HG03025 (cell line): Measurements from ENCODE around the gene OR9G4.

Experiments used
- ATAC-seq: cut with Tn5 transposase; IDR thresholded peaks from one replicate; pipeline ENCODE4 v1.9.1; 2021; ENCODE audit warnings: mild to moderate bottlenecking, moderate library complexity; ENCODE audit not compliant: unreplicated experiment, low FRiP score

Gene OR9G4

DNA sequence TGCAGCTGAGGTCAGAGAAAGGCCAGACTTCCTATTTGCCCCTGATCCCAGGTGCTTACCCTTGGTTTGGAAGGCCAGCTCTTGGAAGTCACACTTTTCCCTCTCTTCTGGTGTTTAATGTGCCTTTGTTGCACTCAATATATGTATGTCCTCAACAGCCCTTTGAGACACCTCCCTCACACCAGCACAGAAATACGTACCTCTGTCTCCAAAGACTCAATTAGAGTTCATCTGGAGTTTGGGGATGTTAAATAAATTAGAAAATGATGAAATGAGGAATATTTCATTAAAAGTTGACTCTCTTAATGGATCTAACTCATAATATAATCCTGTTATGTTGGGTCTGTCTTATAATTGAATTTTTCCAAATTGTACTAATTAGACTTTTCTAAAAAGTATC is at the start of gene OR9G4:
OR9G4 (minus strand) TSS at position 101 of the 400 bp plus-strand sequence. CDS start 4,931 bp downstream, outside the sequence.
- no peak for ATAC-seq

DNA sequence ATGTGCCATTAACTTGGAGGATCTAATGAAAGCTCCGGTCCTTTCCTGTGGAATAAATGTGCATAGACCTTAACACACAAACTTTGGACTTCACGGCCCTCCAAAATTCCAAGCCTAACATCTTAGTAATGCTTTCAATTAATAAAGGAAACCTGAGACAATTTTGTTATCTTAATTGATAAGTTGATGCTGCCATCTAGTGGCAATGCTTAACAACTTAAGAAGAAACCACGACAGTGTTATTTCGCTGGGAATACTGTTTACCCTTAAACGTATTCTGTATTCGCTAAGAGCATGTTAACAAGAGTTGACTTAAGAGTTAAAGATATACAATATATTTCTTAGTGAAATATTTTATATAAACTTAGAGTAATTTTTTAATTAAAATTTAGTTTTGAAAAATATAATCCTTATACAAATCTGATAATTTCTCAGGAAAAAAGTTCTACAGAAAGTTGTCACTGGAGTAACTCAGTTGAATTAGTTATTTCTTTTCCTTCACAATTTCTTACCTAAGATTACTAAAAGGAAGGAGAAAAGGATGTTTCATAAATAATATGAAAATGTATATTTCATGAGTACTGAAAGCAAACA is 35.0 kb upstream of the OR9G4 start:
- ATAC-seq = no peak

DNA sequence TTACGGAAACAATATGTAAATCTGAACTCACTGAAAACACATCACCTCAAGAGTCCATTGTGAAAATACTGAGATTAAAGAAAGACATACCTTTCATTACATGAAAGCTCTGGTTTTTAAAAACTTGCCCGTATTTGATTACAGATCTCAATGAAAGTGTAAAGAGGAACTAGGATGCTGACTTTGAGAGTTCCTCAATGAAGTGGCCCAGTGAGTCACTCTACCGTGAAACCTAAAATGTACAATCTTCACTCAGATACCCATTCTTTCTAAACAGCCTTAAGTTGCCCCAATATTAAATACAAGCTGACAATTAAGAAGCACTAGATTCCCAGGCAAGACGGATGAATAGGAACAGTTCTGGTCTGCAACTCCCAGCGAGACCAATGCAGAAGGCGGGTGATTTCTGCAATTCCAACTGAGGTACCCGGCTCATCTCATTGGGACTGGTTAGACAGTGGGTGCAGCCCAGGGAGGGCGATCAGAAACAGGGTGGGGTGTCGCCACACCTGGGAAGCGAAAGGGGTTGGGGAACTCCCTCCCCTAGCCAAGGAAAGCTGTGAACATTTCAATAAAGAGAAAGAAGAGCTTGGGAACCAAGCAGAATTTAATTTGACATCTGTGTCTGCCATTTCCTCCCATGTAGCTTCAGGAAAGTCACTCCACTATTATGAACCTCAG is 33.8 kb upstream of the OR9G4 start:
- ATAC-seq = peak; percentile 90

DNA sequence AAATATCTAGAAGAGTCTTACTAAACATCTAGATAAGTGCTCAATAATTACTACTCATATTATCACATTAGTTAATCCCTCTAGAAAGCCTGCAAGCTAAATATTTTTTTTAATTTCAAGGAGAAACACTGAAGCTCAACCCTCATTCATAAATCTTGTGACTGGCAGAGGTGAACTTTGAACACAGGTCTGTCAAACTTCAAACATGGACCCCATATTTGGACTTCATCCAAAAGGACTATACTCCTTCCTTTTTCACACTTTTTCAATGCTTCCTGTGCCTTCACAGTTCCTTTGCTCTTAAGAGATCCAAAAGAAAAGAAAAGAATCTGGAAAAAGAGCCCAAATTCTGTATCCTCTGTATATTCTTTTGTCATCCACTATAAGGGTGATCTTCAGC is 28.3 kb upstream of the OR9G4 start:
- no peak for ATAC-seq

DNA sequence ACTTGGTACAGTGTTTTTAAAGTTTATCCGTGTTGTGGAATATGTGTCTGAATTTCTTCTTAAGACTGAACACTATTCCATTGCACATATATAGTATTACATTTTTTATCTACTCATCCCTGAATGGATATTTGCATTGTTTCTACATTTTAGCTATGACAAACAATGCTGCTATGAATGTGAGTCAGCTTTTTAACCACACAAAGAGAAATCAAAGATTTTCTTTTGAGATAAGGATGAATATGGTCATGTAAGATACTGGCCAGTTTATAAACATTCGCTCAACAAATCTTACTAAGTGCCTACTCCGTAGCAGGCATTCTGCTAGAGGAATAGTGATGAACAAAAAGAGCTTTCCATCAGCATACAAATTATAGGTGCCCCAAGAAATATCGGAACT is 16.5 kb upstream of the OR9G4 start:
- ATAC-seq = no peak

DNA sequence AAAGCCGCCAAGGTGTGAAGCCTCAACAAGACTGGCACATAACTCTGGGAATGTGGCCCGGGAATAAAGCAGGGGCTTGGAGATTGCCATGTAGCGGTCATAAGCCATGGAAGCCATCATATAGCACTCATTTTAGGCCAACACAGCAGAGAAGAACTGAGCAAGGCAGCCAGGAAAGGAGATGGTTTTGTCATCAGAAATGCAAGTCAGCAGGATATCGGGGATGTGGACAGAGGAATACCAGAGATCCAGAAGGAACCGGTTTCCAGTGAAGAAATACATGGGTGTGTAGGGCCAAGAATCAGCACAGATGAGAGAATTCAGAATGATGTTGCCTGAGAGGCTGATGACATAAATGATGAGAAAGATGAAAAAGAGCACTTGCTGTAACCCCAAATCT is 3.0 kb upstream of the OR9G4 start:
- no peak for ATAC-seq

DNA sequence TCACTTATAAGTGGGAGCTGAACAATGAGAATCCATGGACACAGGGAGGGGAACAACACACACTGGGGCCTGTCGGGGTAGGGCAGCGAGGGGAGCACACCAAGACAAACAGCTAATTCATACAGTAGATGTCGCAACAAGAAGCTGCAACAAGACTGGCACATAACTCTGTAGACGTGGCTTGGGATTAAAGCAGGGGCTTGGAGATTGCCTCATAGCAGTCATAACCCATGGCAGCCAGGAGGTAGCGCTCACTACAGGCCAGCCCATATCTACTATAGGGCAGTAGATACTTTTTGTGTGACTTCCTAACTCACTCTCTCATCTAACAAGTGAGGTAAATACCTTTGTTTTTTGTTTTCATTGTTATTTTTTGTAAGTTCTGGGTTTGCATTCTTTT is 1.7 kb upstream of the OR9G4 start:
- no peak for ATAC-seq

DNA sequence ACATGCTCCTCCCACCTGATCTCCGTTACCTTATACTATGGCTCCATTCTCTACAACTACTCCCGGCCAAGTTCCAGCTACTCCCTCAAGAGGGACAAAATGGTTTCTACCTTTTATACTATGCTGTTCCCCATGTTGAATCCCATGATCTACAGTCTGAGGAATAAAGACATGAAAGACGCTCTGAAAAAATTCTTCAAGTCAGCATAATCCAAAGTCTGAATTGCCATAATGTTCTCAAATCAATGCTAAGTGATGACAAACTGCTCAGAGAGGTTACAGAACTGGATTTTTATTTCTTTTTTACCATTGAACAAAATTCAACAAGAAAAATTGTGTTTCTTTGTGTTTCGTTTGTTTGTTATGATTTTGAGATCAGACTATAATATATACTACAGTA is 7.6 kb downstream of the OR9G4 start:
- no peak for ATAC-seq

DNA sequence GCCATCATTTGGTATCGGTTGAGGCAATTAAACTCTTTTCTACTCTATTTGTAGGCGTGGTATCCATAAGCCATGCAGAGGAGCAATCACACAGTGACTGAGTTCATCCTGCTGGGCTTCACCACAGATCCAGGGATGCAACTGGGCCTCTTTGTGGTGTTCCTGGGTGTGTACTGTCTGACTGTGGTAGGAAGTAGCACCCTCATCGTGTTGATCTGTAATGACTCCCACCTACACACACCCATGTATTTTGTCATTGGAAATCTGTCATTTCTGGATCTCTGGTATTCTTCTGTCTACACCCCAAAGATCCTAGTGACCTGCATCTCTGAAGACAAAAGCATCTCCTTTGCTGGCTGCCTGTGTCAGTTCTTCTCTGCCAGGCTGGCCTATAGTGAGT is 8.4 kb downstream of the OR9G4 start:
- ATAC-seq = no peak

DNA sequence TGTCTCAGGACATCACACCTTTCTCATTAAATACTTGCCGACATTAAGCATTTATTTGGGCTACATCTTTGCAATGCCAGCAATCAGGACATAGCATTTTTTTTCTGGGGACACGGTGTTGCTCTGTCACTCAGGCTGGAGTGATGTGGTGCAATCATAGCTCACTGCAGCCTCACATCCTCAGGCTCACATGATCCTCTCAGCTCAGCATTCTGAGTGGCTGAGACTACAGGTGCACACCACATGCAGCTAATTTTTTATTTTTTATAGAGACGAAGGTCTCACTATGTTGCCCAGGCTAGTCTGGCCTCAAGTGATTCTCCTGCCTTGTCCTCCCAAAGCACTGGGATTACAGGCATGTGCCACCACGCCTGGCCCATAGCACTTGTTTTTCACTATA is 28.0 kb downstream of the OR9G4 start:
- ATAC-seq = no peak

DNA sequence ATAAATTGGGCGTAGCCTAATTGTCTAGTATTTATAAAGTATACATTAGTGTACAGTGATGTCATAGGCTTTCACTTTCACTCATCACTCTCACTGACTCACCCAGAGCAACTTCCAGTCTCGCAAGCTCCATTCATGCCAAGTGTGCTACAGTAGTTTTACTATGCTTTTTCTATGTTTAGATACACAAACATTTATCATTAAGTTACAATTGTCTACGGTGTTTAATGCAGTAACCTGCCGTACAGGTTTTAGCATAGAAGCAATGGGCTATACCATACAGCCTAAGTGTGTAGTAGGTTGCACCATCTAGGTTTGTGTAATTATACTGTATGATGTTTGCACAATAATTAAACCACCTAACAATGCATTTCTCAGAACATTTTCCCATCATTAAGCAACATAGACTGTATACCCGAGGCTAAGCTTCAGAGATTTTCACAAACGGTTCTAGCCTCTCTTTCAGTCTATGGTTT is 32.1 kb downstream of the OR9G4 start:
- ATAC-seq = no peak

DNA sequence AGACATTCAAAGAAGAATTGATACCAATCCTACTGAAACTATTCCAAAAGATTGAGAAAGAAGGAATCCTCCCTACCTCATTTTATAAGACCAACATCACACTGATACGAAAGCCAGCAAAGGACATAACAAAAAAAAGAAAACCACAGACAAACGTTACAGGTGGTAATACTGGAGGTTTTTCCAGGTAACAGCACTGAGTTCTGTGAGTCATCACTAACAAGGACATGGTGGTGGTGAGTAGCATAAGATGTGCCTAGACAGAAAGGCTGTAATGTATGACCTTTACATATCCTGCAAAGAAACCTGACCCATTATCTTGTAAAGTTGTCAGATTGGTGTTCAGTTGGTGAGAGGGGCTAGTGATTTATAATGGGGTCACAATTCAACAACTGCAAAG is 34.3 kb downstream of the OR9G4 start:
- ATAC-seq = no peak

DNA sequence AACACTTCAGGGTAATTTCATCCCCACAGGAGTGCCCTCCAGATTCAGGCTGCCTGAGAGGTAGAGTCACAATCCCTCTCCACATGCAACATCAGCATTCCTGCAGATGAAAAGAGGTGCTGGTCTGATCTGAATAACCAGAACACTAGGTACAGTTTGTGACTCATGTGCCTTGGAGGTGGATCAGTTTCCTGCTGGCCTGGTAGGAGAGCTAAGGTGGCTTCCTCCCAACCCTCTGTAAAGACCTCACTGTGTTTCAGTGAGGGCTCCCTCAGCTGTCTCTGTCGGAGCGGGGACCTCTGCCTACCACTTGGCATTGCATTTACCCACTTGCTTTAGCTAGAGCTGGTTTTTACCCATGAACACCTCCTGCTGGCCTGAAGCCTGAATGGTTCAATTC is 42.0 kb downstream of the OR9G4 start:
- no peak for ATAC-seq

DNA sequence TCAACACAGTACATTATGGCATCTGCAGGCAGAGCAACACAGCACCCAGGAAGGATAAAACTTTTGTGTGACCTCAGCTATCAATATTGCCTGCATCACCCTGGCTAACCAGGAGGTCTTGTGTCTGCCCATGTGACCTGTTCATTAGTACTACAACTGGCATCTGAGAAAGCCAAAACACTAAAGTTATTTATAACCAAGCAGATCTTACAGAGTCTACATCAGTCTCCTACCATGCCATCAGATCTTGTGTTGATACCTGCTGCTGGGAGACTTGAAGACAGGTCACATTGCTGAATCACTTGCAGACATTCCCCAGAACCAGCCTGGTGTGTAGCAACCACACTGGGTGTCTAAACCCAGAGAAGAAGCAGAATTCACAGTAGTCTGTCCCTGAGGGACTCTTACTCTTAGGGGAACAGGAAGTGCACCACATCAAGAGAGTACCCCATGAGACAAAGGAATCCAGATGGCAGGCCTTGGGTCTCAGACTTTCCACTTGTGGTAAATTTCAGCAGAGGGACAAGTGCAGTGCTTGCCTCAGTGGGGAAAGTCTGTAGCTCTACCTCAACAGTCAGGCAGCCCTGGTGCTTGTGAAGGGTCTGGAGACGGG is 42.6 kb downstream of the OR9G4 start:
- ATAC-seq = no peak

DNA sequence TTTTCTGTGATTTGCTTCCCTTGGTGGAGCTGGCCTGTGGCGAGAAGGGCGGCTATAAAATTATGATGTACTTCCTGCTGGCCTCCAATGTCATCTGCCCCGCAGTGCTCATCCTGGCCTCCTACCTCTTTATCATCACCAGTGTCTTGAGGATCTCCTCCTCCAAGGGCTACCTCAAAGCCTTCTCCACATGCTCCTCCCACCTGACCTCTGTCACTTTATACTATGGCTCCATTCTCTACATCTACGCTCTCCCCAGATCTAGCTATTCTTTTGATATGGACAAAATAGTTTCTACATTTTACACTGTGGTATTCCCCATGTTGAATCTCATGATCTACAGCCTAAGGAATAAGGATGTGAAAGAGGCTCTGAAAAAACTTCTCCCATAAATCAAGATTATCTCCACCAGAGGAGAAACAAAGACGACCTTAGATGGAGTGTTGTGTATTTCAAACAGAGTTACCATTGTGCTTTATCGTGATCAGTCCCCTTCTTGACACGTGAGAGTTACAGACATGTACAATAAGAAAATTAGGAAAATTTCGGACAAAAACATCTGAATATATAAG is 47.5 kb downstream of the OR9G4 start:
- ATAC-seq = no peak

DNA sequence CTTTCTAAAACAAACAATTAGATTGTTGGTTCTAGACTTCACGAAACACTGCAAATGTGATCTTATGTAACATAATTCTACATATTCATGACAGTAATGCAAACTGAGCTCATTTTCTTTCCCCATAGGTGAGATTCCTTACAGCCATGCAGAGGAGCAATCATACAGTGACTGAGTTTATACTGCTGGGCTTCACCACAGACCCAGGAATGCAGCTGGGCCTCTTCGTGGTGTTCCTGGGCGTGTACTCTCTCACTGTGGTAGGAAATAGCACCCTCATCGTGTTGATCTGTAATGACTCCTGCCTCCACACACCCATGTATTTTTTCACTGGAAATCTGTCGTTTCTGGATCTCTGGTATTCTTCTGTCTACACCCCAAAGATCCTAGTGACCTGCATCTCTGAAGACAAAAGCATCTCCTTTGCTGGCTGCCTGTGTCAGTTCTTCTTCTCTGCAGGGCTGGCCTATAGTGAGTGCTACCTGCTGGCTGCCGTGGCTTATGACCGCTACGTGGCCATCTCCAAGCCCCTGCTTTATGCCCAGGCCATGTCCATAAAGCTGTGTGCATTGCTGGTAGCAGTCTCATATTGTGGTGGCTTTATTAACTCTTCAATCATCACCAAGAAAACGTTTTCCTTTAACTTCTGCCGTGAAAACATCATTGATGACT is 48.1 kb downstream of the OR9G4 start:
- ATAC-seq = no peak

DNA sequence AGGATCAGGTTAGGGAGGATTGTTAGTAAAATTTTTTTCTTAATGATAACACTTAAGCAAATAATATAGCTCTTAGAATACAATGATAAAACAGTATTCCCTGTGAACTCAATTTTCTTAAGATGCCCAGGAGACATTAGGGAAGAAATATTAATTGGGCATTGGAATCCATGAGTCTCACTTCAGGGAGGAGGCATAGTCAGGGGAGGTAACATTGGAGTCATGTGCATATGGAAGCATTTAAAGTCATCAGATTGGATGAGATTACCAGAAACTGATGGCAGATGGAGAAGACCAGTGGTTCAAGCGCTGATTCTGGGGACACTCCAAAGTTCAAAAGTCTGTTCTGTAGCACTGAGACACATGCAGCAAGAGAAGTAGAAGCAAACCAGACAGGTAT is 49.7 kb downstream of the OR9G4 start, which contains the start of gene OR9G1:
OR9G1 (plus strand) TSS at position 301 of the 400 bp plus-strand sequence. CDS start 1,293 bp downstream, outside the sequence.
- ATAC-seq = no peak

DNA sequence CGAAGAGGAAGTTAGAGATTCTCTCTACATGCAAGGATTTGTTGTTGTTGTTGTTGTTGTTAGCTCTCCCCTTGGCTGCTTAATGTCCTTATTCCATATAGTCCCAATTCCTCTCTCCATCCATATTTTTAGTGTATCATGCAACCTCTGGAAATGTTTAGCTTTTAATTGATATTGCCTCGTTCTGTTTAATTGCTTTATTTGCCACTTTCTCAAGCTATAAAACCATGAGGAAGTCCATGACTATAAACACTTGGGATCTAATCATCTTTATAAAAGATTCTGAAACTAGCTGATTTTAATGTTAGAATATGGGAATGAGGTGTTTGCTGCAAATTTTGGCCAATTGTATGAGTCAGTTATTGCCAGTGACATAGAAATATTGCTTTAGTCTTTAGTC is 55.1 kb downstream of the OR9G4 start:
- no peak for ATAC-seq
